GM23338 (cell line): ENCODE results near the gene VDAC1.

Source experiments
- CREB1 ChIP-seq: fragments of 250-450 bp; sonication (Bioruptor Pico); IDR thresholded peaks from 2 replicates; pipeline ENCODE4 v1.5.0; 2020; ENCODE audit warnings: low read depth, mild to moderate bottlenecking, moderate library complexity
- CTCF ChIP-seq, 2 experiments: fragments of 200-600 bp in 1 of 2; sonication (generic) in 1 of 2; conservative IDR thresholded peaks; 2 replicates each; pipeline versions ENCODE4 v1.5.1 to v1.6.1; 2016 to 2017; ENCODE audit warnings: antibody characterized with exemption in 2 of 2, low read depth in 2 of 2, mild to moderate bottlenecking in 2 of 2, moderate library complexity in 1 of 2
- EZH2 ChIP-seq: fragments of 200-600 bp; sonication (generic); IDR thresholded peaks from one replicate; pipeline ENCODE4 v1.8.0; 2017; ENCODE audit warnings: antibody characterized with exemption, mild to moderate bottlenecking, low read depth; ENCODE audit not compliant: unreplicated experiment
- POLR2AphosphoS5 ChIP-seq: IDR thresholded peaks from 2 replicates; pipeline ENCODE4 v1.6.1; 2016; ENCODE audit warnings: antibody characterized with exemption, low read depth

- no peak for TF ChIP-seq CTCF (conservative IDR thresholded peaks at IDR 0.05; ENCODE audit: low read depth in 2 of 2)
- no peak for TF ChIP-seq EZH2
- no peak for TF ChIP-seq POLR2AphosphoS5
- no peak for TF ChIP-seq CREB1 (CRISPR knock-in tag)
Measured at GRCh38 chr5:133952729-133953567, 51.8 kb downstream of the VDAC1 start.
